HCT116 (cell line): Measurements from ENCODE around the gene GET3. TPM values are rescaled to one million over a fixed set of nuclear protein-coding genes. Genes with fewer than 3 reads are reported as not detected.

ENCODE experiments used
- ATAC-seq: fragments of 200-7000 bp; cut with Tn5 transposase; 2 replicates; pipeline ENCODE4 v1.9.1; 2020; ENCODE audit warnings: mild to moderate bottlenecking, moderate library complexity
- BruUV-seq: library from RNA; stranded (reverse); fragments of 400-500 nt; replicated peaks from 2 replicates; lab custom pipeline; 2021; lab: Mats Ljungman, UMichigan
- CTCF ChIA-PET: fragments of 300-600 bp; sonication (Branson Sonifier 250); formaldehyde crosslinking; loops from one replicate; lab custom pipeline; 2021; ENCODE audit warnings: antibody characterized with exemption; lab: Charles Lee
- POLR2A ChIA-PET: fragments of 300-600, 350-600 bp; sonication (Branson Sonifier 250); formaldehyde crosslinking; loops from one replicate; lab custom pipeline; 2021; ENCODE audit warnings: antibody characterized with exemption; lab: Charles Lee
- RAD21 ChIA-PET, 2 experiments: fragments of 300-600 bp; sonication (Branson Sonifier 250); formaldehyde crosslinking; loops; one replicate each; lab custom pipeline; 2023; ENCODE audit warnings: low total read pairs in 2 of 2; ENCODE audit not compliant: uncharacterized antibody in 2 of 2, unreplicated experiment in 2 of 2, low non-redundant PET in 1 of 2; lab: Charles Lee
- DNase-seq: peaks from one replicate; pipeline ENCODE4 v3.0.0-alpha.2; 2010; ENCODE audit warnings: low read depth, low spot score
- H2AFZ ChIP-seq: fragments of 200-600 bp; shearing (Covaris generic), sonication (generic); 2 replicates; pipeline ENCODE4 v1.6.1; 2017; ENCODE audit warnings: low read depth, mixed run types, mixed read lengths, antibody characterized with exemption, low read length; ENCODE audit not compliant: poor library complexity, severe bottlenecking
- H3K27ac ChIP-seq: 2 replicates; pipeline ENCODE4 v1.5.1; 2012; ENCODE audit warnings: low read depth, low read length
- H3K27me3 ChIP-seq: fragments of 200-600 bp; sonication (generic); 2 replicates; pipeline ENCODE4 v1.6.1; 2016; ENCODE audit warnings: mixed run types, low read length, mixed read lengths; ENCODE audit not compliant: insufficient read depth
- H3K36me3 ChIP-seq, 2 experiments: fragments of 200-500 bp in 1 of 2; fragments of 200-600 bp in 1 of 2; sonication (Bioruptor generic) in 1 of 2; sonication (generic) in 1 of 2; 2 replicates each; pipeline versions ENCODE4 v1.5.1 to v1.6.1; 2014 to 2016; ENCODE audit warnings: low read length in 2 of 2, inconsistent platforms in 1 of 2, mixed read lengths in 1 of 2, mixed run types in 1 of 2; ENCODE audit not compliant: insufficient read depth in 2 of 2, control insufficient read depth in 1 of 2
- H3K4me1 ChIP-seq, 2 experiments: fragments of 200-600 bp in 1 of 2; sonication (generic) in 1 of 2; 2 replicates each; pipeline versions ENCODE4 v1.5.1 to v1.6.1; 2012 to 2017; ENCODE audit warnings: low read length in 2 of 2, inconsistent platforms in 1 of 2, mild to moderate bottlenecking in 1 of 2, mixed read lengths in 1 of 2, mixed run types in 1 of 2, moderate library complexity in 1 of 2; ENCODE audit not compliant: insufficient read depth in 2 of 2, control insufficient read depth in 1 of 2
- H3K4me2 ChIP-seq: fragments of 200-600 bp; sonication (generic); 2 replicates; pipeline ENCODE4 v1.6.1; 2017; ENCODE audit warnings: mixed run types, low read length, mixed read lengths
- H3K4me3 ChIP-seq, 2 experiments: fragments of 200-600 bp in 1 of 2; sonication (generic) in 1 of 2; replicated peaks in 1 of 2; 2 replicates each; pipeline ENCODE4 v1.5.1; 2011 to 2016; ENCODE audit warnings: low read length in 2 of 2, control low read depth in 1 of 2, low read depth in 1 of 2, mild to moderate bottlenecking in 1 of 2, mixed read lengths in 1 of 2, mixed run types in 1 of 2
- H3K79me2 ChIP-seq: fragments of 200-600 bp; sonication (generic); 2 replicates; pipeline ENCODE4 v1.6.1; 2017; ENCODE audit warnings: mild to moderate bottlenecking, mixed run types, low read length, moderate library complexity, mixed read lengths; ENCODE audit not compliant: insufficient read depth
- H3K9ac ChIP-seq: fragments of 200-600 bp; sonication (generic); 2 replicates; pipeline ENCODE4 v1.6.1; 2016; ENCODE audit warnings: low read length, mixed read lengths
- H3K9me2 ChIP-seq: fragments of 200-600 bp; sonication (generic), shearing (Covaris generic); 2 replicates; pipeline ENCODE4 v1.6.1; 2017; ENCODE audit warnings: mixed run types, mild to moderate bottlenecking, moderate library complexity; ENCODE audit not compliant: insufficient read depth
- H3K9me3 ChIP-seq, 2 experiments: fragments of 200-500 bp in 1 of 2; fragments of 200-600 bp in 1 of 2; sonication (Bioruptor generic) in 1 of 2; sonication (generic) in 1 of 2; 2 replicates each; pipeline ENCODE4 v1.6.1; 2014 to 2017; ENCODE audit warnings: low read length in 2 of 2, mixed read lengths in 2 of 2, inconsistent platforms in 1 of 2, low read depth in 1 of 2, mild to moderate bottlenecking in 1 of 2, mixed run types in 1 of 2, moderate library complexity in 1 of 2; ENCODE audit not compliant: control insufficient read depth in 1 of 2, insufficient read depth in 1 of 2
- H4K20me1 ChIP-seq: fragments of 200-600 bp; sonication (generic), shearing (Covaris generic); 2 replicates; pipeline ENCODE4 v1.6.1; 2017; ENCODE audit warnings: mixed run types, mild to moderate bottlenecking, moderate library complexity; ENCODE audit not compliant: insufficient read depth
- CTCF ChIP-seq, 3 experiments: fragments of 200-600 bp in 1 of 3; sonication (generic) in 1 of 3; IDR thresholded peaks in 2 of 3; conservative IDR thresholded peaks in 1 of 3; 2 replicates each; pipeline ENCODE4 v1.5.1; 2012 to 2017; ENCODE audit warnings: low read depth in 2 of 3, low read length in 2 of 3, antibody characterized with exemption in 1 of 3, borderline replicate concordance in 1 of 3, control low read depth in 1 of 3, mild to moderate bottlenecking in 1 of 3, mixed read lengths in 1 of 3, mixed run types in 1 of 3, moderate library complexity in 1 of 3; ENCODE audit not compliant: insufficient read depth in 1 of 3
- EGR1 ChIP-seq: IDR thresholded peaks from 2 replicates; pipeline ENCODE4 v1.6.1; 2012; ENCODE audit warnings: low read depth
- MAX ChIP-seq: IDR thresholded peaks from 2 replicates; pipeline ENCODE4 v1.6.1; 2012
- POLR2AphosphoS5 ChIP-seq: IDR thresholded peaks from 2 replicates; pipeline ENCODE4 v1.6.1; 2011; ENCODE audit warnings: mild to moderate bottlenecking, low read depth, low read length, moderate library complexity
- RAD21 ChIP-seq: IDR thresholded peaks from 2 replicates; pipeline ENCODE4 v1.6.1; 2012; ENCODE audit warnings: low read depth, mild to moderate bottlenecking
- SP1 ChIP-seq: IDR thresholded peaks from 2 replicates; pipeline ENCODE4 v1.6.1; 2012; ENCODE audit warnings: low read depth
- ZNF274 ChIP-seq: fragments of 200-500 bp; sonication (Bioruptor generic); IDR thresholded peaks from 2 replicates; pipeline ENCODE4 v1.6.1; 2014; ENCODE audit warnings: mild to moderate bottlenecking, low read depth, low read length, inconsistent platforms
- intact Hi-C: fragments of 100-400 bp; cut with micrococcal nuclease; formaldehyde crosslinking; loops from 2 replicates; pipeline ENCODE4 v1.10.0; 2022
- total RNA-seq: library from RNA; stranded (reverse); gene quantifications from one replicate; pipeline ENCODE4 v1.2.1, GENCODE V29; 2021; ENCODE audit not compliant: unreplicated experiment

GET3 gene
- total RNA-seq, 1 experiment from 2014 or later, result 77.6 TPM

- no peak overlapping the region for H3K27ac ChIP-seq
- no peak overlapping the region for H2AFZ ChIP-seq
- intact Hi-C loops, result no loop called here
- POLR2A ChIA-PET, result no interaction called here
- no peaks in the 10 kb centered on the region for H3K27me3 ChIP-seq
- H3K79me2 ChIP-seq, result peaks cover 3% of the 10 kb centered on the region; the same call in 1 of the 2 replicates
- H3K9me3 ChIP-seq, result no peaks in the 10 kb centered on the region
- CTCF ChIA-PET, result no interaction called here
- H3K9ac ChIP-seq, result no peak overlapping the region
- DNase-seq (no peak), ATAC-seq (no peak)
- no peaks in the 10 kb centered on the region for H4K20me1 ChIP-seq
- peaks cover 51 to 63% of the 10 kb centered on the region in 2 experiments for H3K36me3 ChIP-seq
- no peaks in the 10 kb centered on the region for H3K9me2 ChIP-seq
- TF ChIP-seq RAD21, result no peak
- no peak for TF ChIP-seq ZNF274
- TF ChIP-seq EGR1, result no peak
- TF ChIP-seq MAX, result no peak
- TF ChIP-seq POLR2AphosphoS5, result no peak
- no TSS peak for BruUV-seq
- no peak overlapping the region for H3K4me2 ChIP-seq
- H3K4me1 ChIP-seq, result peaks cover 3 to 7% of the 10 kb centered on the region in 2 experiments; a peak in 2 of 4 replicates
- RAD21 ChIA-PET, result no interaction called here
- no peak overlapping the region for H3K4me3 ChIP-seq
These were observed 35.6 kb upstream of the GET3 start for GRCh38 chr19:12701596-12702282.

- Histone ChIP-seq H3K36me3 (peaks cover 55 to 66% of the 10 kb centered on the region in 2 experiments), H2AFZ (no peak overlapping the region), H3K4me1 (no peaks in the 10 kb centered on the region), H3K9ac (no peak overlapping the region), H3K27me3 (no peaks in the 10 kb centered on the region), H3K27ac (no peak overlapping the region), H3K79me2 (peaks cover 3% of the 10 kb centered on the region; the same call in 1 of the 2 replicates), H3K9me3 (no peaks in the 10 kb centered on the region), H3K4me2 (no peak overlapping the region), H3K9me2 (no peaks in the 10 kb centered on the region), H3K4me3 (no peak overlapping the region), H4K20me1 (no peaks in the 10 kb centered on the region)
- ATAC-seq (peak; percentile 79), DNase-seq (peak; percentile 57)
- BruUV-seq, result no TSS peak
- POLR2A ChIA-PET, result no interaction called here
- intact Hi-C loops, result no loop called here
- RAD21 ChIA-PET, result no interaction called here
- TF ChIP-seq CTCF (IDR thresholded peaks at IDR 0.05 in 2 of 3, conservative IDR thresholded peaks at IDR 0.05 in 1 of 3; ENCODE audit: borderline replicate concordance in 1 of 3, insufficient read depth in 1 of 3, low read depth in 2 of 3, low read length in 2 of 3) (no peak), SP1 (peak; percentile 65)
- CTCF ChIA-PET, result no interaction called here
These were observed 34.3 kb upstream of the GET3 start for GRCh38 chr19:12703046-12703445.
